Neuronal stem cell (in vitro differentiated cells): ENCODE measurements around the gene XAGE1B. TPM values are rescaled to one million over a fixed set of nuclear protein-coding genes. Genes with fewer than 3 reads are reported as not detected.
"Not testable (repeated sequence)": the region's sequence is repeated elsewhere in the genome, so short reads cannot be mapped to it uniquely, and the experiment has no call there.

Experiments used
- DNase-seq: peaks from one replicate; pipeline ENCODE4 v3.0.0-alpha.2; 2013; ENCODE audit warnings: low spot score
- H2AFZ ChIP-seq: one replicate; pipeline ENCODE4 v1.6.1; 2013; ENCODE audit warnings: mild to moderate bottlenecking, low read length, inconsistent platforms
- H2AK5ac ChIP-seq: 2 replicates; pipeline ENCODE4 v1.6.1; 2013; ENCODE audit warnings: low read depth, mild to moderate bottlenecking, inconsistent platforms, low read length, moderate library complexity, mixed read lengths
- H2BK120ac ChIP-seq: 2 replicates; pipeline ENCODE4 v1.6.1; 2013; ENCODE audit warnings: low read depth, mild to moderate bottlenecking, inconsistent platforms, low read length, moderate library complexity, mixed read lengths
- H2BK12ac ChIP-seq: one replicate; pipeline ENCODE4 v1.6.1; 2013; ENCODE audit warnings: low read length, inconsistent platforms
- H2BK15ac ChIP-seq: 2 replicates; pipeline ENCODE4 v1.6.1; 2013; ENCODE audit warnings: mild to moderate bottlenecking, low read length, inconsistent platforms, mixed read lengths
- H2BK5ac ChIP-seq: one replicate; pipeline ENCODE4 v1.6.1; 2013; ENCODE audit warnings: inconsistent platforms, mild to moderate bottlenecking, low read length, moderate library complexity
- H3K14ac ChIP-seq: one replicate; pipeline ENCODE4 v1.6.1; 2013; ENCODE audit warnings: low read length, inconsistent platforms
- H3K18ac ChIP-seq: 2 replicates; pipeline ENCODE4 v1.6.1; 2013; ENCODE audit warnings: low read length, inconsistent platforms
- H3K23ac ChIP-seq: 2 replicates; pipeline ENCODE4 v1.6.1; 2013; ENCODE audit warnings: low read depth, mild to moderate bottlenecking, mixed read lengths, low read length, inconsistent platforms; ENCODE audit not compliant: poor library complexity
- H3K27ac ChIP-seq: replicated peaks from 3 replicates; pipeline ENCODE4 v1.5.1; 2013; ENCODE audit warnings: low read length, inconsistent platforms
- H3K27me3 ChIP-seq, 3 experiments: 2 replicates each; pipeline ENCODE4 v1.6.1; 2013; ENCODE audit warnings: low read length in 3 of 3, mild to moderate bottlenecking in 2 of 3, inconsistent platforms in 1 of 3, low read depth in 1 of 3, mixed read lengths in 1 of 3, moderate library complexity in 1 of 3; ENCODE audit not compliant: control insufficient read depth in 3 of 3, insufficient read depth in 3 of 3
- H3K36me3 ChIP-seq, 2 donors: replicated peaks in 1 of 2; 2 replicates each; pipeline ENCODE4 v1.6.1; 2013; ENCODE audit warnings: low read length in 2 of 2; ENCODE audit not compliant: control insufficient read depth in 2 of 2, insufficient read depth in 2 of 2
- H3K4ac ChIP-seq: 2 replicates; pipeline ENCODE4 v1.6.1; 2013; ENCODE audit warnings: inconsistent platforms, mild to moderate bottlenecking, low read length, moderate library complexity
- H3K4me1 ChIP-seq, 2 donors: 1 replicate in 1 of 2; 2 replicates in 1 of 2; pipeline ENCODE4 v1.6.1; 2013; ENCODE audit warnings: low read length in 2 of 2, low read depth in 1 of 2; ENCODE audit not compliant: control insufficient read depth in 2 of 2, insufficient read depth in 1 of 2
- H3K4me2 ChIP-seq: one replicate; pipeline ENCODE4 v1.6.1; 2013; ENCODE audit warnings: mild to moderate bottlenecking, low read length, inconsistent platforms; ENCODE audit not compliant: insufficient read depth, poor library complexity, severe bottlenecking
- H3K4me3 ChIP-seq, 2 donors: 2 replicates each; pipeline ENCODE4 v1.5.1; 2013; ENCODE audit warnings: low read length in 2 of 2, mild to moderate bottlenecking in 2 of 2, inconsistent platforms in 1 of 2, moderate library complexity in 1 of 2
- H3K79me1 ChIP-seq: one replicate; pipeline ENCODE4 v1.6.1; 2013; ENCODE audit warnings: low read depth, mild to moderate bottlenecking, inconsistent platforms, low read length, moderate library complexity
- H3K9ac ChIP-seq: one replicate; pipeline ENCODE4 v1.6.1; 2013; ENCODE audit warnings: mild to moderate bottlenecking, low read depth, low read length, inconsistent platforms; ENCODE audit not compliant: poor library complexity
- H3K9me3 ChIP-seq, 2 donors: replicated peaks in 1 of 2; 2 replicates each; pipeline versions ENCODE3 to v1.6.1; 2013; ENCODE audit warnings: low read length in 2 of 2, mild to moderate bottlenecking in 2 of 2, inconsistent platforms in 1 of 2, low read depth in 1 of 2, mixed read lengths in 1 of 2, moderate library complexity in 1 of 2; ENCODE audit not compliant: control insufficient read depth in 2 of 2, insufficient read depth in 1 of 2
- H4K8ac ChIP-seq: one replicate; pipeline ENCODE4 v1.6.1; 2013; ENCODE audit warnings: low read depth, mild to moderate bottlenecking, inconsistent platforms, low read length, moderate library complexity
- H4K91ac ChIP-seq: one replicate; pipeline ENCODE4 v1.6.1; 2013; ENCODE audit warnings: low read length, low read depth, mild to moderate bottlenecking, inconsistent platforms; ENCODE audit not compliant: poor library complexity
- WGBS, 2 donors: extraction: QIAGEN DNeasy Blood & Tissue Kit; methylation state at CpG; one replicate each; pipeline ENCODE4 v1.1.7; 2013; ENCODE audit warnings: missing lambda C conversion rate in 2 of 2, mixed read lengths in 1 of 2; ENCODE audit not compliant: insufficient read length in 2 of 2, insufficient replicate concordance in 1 of 2; ENCODE audit errors: extremely low coverage in 2 of 2; 5-methylcytosine and 5-hydroxymethylcytosine counted together
- small RNA-seq: library from polyadenylated mRNA; stranded (forward); fragments of <200 nt; extraction: miRNeasy Mini kit (QIAGEN cat#:217004); gene quantifications from one replicate; pipeline ENCODE3, GENCODE V24; 2013; ENCODE audit not compliant: insufficient read depth

Gene XAGE1B

DNA sequence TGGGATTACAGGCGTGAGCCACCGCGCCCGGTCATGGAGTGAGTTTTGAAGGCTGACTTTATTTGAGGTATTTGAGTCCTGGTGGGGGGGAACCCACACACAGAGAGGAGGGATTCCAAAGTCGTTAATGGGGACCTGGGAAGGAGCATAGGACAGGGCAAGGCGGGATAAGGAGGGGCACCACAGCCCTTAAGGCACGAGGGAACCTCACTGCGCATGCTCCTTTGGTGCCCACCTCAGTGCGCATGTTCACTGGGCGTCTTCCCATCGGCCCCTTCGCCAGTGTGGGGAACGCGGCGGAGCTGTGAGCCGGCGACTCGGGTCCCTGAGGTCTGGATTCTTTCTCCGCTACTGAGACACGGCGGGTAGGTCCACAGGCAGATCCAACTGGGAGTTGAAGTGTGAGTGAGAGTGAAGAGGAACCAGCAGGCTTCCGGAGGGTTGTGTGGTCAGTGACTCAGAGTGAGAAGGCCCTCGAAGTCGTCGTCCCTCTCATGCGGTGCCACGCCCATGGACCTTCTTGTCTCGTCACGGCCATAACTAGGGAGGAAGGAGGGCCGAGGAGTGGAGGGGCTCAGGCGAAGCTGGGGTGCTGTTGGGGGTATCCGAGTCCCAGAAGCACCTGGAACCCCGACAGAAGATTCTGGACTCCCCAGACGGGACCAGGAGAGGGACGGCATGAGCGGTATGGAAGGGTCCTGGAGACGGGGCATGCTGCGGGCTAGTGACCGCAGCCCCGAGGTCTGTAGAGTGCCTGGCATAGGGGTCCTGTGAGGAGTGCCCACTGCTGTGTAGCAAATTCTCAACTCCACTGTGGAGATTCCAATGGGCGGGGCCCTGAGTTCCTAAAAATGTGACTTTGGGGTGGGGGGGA is 21.1 kb downstream of the XAGE1B start, which contains the start of gene XAGE1A:
Gene XAGE1A (plus strand): TSS at position 264 of the 874 bp plus-strand sequence. CDS start 1,554 bp downstream, outside the sequence.
- not testable (repeated sequence) for DNase-seq, H2AK5ac ChIP-seq, H3K9me3 ChIP-seq, H3K4ac ChIP-seq, H2BK120ac ChIP-seq, H4K8ac ChIP-seq, H2BK12ac ChIP-seq, H3K9ac ChIP-seq, H3K36me3 ChIP-seq, H3K18ac ChIP-seq, H3K4me2 ChIP-seq, H2AFZ ChIP-seq, H3K27me3 ChIP-seq, H3K27ac ChIP-seq, H3K4me3 ChIP-seq, H3K23ac ChIP-seq, H3K14ac ChIP-seq, H4K91ac ChIP-seq, H3K79me1 ChIP-seq, H3K4me1 ChIP-seq, H2BK5ac ChIP-seq, H2BK15ac ChIP-seq
- no CpG with 5 or more reads among the region's 41 CpGs for WGBS, 2 donors

- H2BK5ac ChIP-seq, H2BK120ac ChIP-seq, H3K79me1 ChIP-seq, H3K9me3 ChIP-seq, H3K36me3 ChIP-seq, DNase-seq, H2BK15ac ChIP-seq, H2AFZ ChIP-seq, H3K14ac ChIP-seq, H2AK5ac ChIP-seq, H3K27me3 ChIP-seq, H3K23ac ChIP-seq, H4K91ac ChIP-seq, H3K9ac ChIP-seq, H3K4me1 ChIP-seq, H2BK12ac ChIP-seq, H3K4me2 ChIP-seq, H3K27ac ChIP-seq, H3K18ac ChIP-seq, H3K4ac ChIP-seq, H4K8ac ChIP-seq, H3K4me3 ChIP-seq: not testable (repeated sequence)
- WGBS, 2 donors = no CpG with 5 or more reads among the region's 1 CpG
Measured at GRCh38 chrX:52471301-52471700, 45.6 kb downstream of the XAGE1B start.

Small RNA genes lying within 50 kb of the gene (small RNA-seq; reads per million reads assigned to genes)
- gene BX510359.8 = not detected
- not detected for gene RBM22P7
